ENCODE results near the gene SIPA1L3. TPM values are rescaled to one million over a fixed set of nuclear protein-coding genes. Genes with fewer than 3 reads are reported as not detected.

Gene SIPA1L3
- total and polyA plus RNA-seq, 2 experiments from 2014 or later = 15.7 to 54.1 TPM

- TF ChIP-seq ZNF462 (CRISPR knock-in tag; IDR thresholded peaks at IDR 0.05) (no peak), ZNF331 (CRISPR knock-in tag; IDR thresholded peaks at IDR 0.05; ENCODE audit: low read depth) (no peak)
Observed at GRCh38 chr19:38207543-38207942, 300.5 kb downstream of the SIPA1L3 start (continued).

- Mint-ChIP-seq H3K27me3 (ENCODE audit: insufficient read depth, low read depth, poor library complexity) (peaks cover 19% of the 10 kb centered on the region), H3K4me1 (peaks cover 43% of the 10 kb centered on the region), H3K4me3 (peak overlapping the region; percentile 82), H3K27ac (peak overlapping the region; percentile 93), H3K9me3 (no peaks in the 10 kb centered on the region), H3K36me3 (ENCODE audit: low read depth) (0 out of 3 replicates have a peak, but pooled peaks cover 3% of the 10 kb centered on the region)
- Histone ChIP-seq H4K20me1 (replicated peaks; ENCODE audit: insufficient read depth) (no peaks in the 10 kb centered on the region), H3K4me3 (peak overlapping the region; percentile 80; the same call in 1 of the 2 replicates), H3K79me2 (replicated peaks; ENCODE audit: insufficient read depth) (no peaks in the 10 kb centered on the region), H3K4me2 (peak overlapping the region; percentile 99), H2AFZ (no peak overlapping the region), H3K27ac (ENCODE audit: low read depth) (peak overlapping the region; percentile 85), H3K4me1 (ENCODE audit: insufficient read depth) (peaks cover 14% of the 10 kb centered on the region), H3K27me3 (ENCODE audit: insufficient read depth) (no peaks in the 10 kb centered on the region), H3K9me2 (ENCODE audit: insufficient read depth) (no peaks in the 10 kb centered on the region), H3K36me3 (ENCODE audit: insufficient read depth) (no peaks in the 10 kb centered on the region), H3F3A (replicated peaks; ENCODE audit: low read depth) (peaks cover 26% of the 10 kb centered on the region)
- DNase-seq (ENCODE audit: low spot score) = no peak
- no peak for ATAC-seq
- TF ChIP-seq ZNF462 (CRISPR knock-in tag; IDR thresholded peaks at IDR 0.05) = no peak
- no peak for TF ChIP-seq STAT1 (IDR thresholded peaks at IDR 0.05; ENCODE audit: unreplicated experiment)
- no peak for TF ChIP-seq ZNF331 (CRISPR knock-in tag; IDR thresholded peaks at IDR 0.05; ENCODE audit: low read depth)
- no peak for TF ChIP-seq CREB1 (CRISPR knock-in tag; IDR thresholded peaks at IDR 0.05; ENCODE audit: low read depth)
- TF ChIP-seq EZH2phosphoT487 (IDR thresholded peaks at IDR 0.05; ENCODE audit: unreplicated experiment) = no peak
Observed at GRCh38 chr19:38208571-38208970, 301.6 kb downstream of the SIPA1L3 start.

Measured in GM23338 (cell line).